MM.1S (cell line): ENCODE data around the gene BANK1.

Experiments
- DNase-seq: peaks from one replicate; pipeline ENCODE4 v3.0.0-alpha.2; 2015
- H2AFZ ChIP-seq: fragments of 300-600 bp; sonication (generic); 2 replicates; pipeline ENCODE4 v1.6.0; 2016; ENCODE audit warnings: antibody characterized with exemption, low read length
- H3F3A ChIP-seq: fragments of 300-600 bp; sonication (generic); 2 replicates; pipeline ENCODE4 v1.6.1; 2016; ENCODE audit warnings: mild to moderate bottlenecking, antibody characterized with exemption, low read length, moderate library complexity, mixed read lengths; ENCODE audit not compliant: insufficient read depth
- H3K27ac ChIP-seq: fragments of 300-600 bp; sonication (generic); 2 replicates; pipeline ENCODE4 v1.5.1; 2016; ENCODE audit warnings: mild to moderate bottlenecking, low read length
- H3K27me3 ChIP-seq: fragments of 300-600 bp; sonication (generic); replicated peaks from 2 replicates; pipeline ENCODE4 v1.6.0; 2016; ENCODE audit warnings: low read length; ENCODE audit not compliant: insufficient read depth
- H3K36me3 ChIP-seq: fragments of 300-600 bp; sonication (generic); replicated peaks from 2 replicates; pipeline ENCODE4 v1.6.1; 2016; ENCODE audit warnings: mild to moderate bottlenecking, low read length, mixed read lengths; ENCODE audit not compliant: insufficient read depth
- H3K4me1 ChIP-seq: fragments of 300-600 bp; sonication (generic); 2 replicates; pipeline ENCODE4 v1.6.1; 2016; ENCODE audit warnings: low read length, mixed read lengths
- H3K4me2 ChIP-seq: fragments of 300-600 bp; sonication (generic); 2 replicates; pipeline ENCODE4 v1.6.0; 2016; ENCODE audit warnings: low read depth, low read length
- H3K4me3 ChIP-seq: fragments of 300-600 bp; sonication (generic); 2 replicates; pipeline ENCODE4 v1.5.1; 2016; ENCODE audit warnings: low read length, mixed read lengths
- H3K79me2 ChIP-seq: fragments of 300-600 bp; sonication (generic); 2 replicates; pipeline ENCODE4 v1.6.1; 2016; ENCODE audit warnings: mixed run types, low read length, mixed read lengths
- H3K9ac ChIP-seq: fragments of 300-600 bp; sonication (generic); 2 replicates; pipeline ENCODE4 v1.6.1; 2016; ENCODE audit warnings: low read length, mixed read lengths
- H3K9me2 ChIP-seq: fragments of 300-600 bp; sonication (generic); replicated peaks from 2 replicates; pipeline ENCODE4 v1.6.1; 2016; ENCODE audit warnings: mild to moderate bottlenecking, low read length, mixed read lengths; ENCODE audit not compliant: insufficient read depth
- H3K9me3 ChIP-seq: fragments of 300-600 bp; sonication (generic); replicated peaks from 2 replicates; pipeline ENCODE4 v1.6.1; 2016; ENCODE audit warnings: mild to moderate bottlenecking, low read length, mixed read lengths; ENCODE audit not compliant: insufficient read depth
- H4K20me1 ChIP-seq: fragments of 300-600 bp; sonication (generic); 2 replicates; pipeline ENCODE4 v1.6.1; 2016; ENCODE audit warnings: mild to moderate bottlenecking, low read length, moderate library complexity, mixed read lengths; ENCODE audit not compliant: insufficient read depth
- CTCF ChIP-seq: fragments of 300-600 bp; sonication (generic); IDR thresholded peaks from 2 replicates; pipeline ENCODE4 v1.5.1; 2016; ENCODE audit warnings: antibody characterized with exemption, low read length, mixed read lengths
- EZH2 ChIP-seq: fragments of 300-600 bp; sonication (generic); optimal IDR thresholded peaks from 2 replicates; pipeline ENCODE3; 2017; ENCODE audit warnings: low read depth, mild to moderate bottlenecking, antibody characterized with exemption, low read length, mixed read lengths
- EZH2phosphoT487 ChIP-seq: fragments of 300-600 bp; sonication (generic); IDR thresholded peaks from 2 replicates; pipeline ENCODE4 v1.6.1; 2018; ENCODE audit warnings: antibody characterized with exemption, low read length

Gene BANK1

GRCh38 chr4:101856149-101856548 is 65.6 kb downstream of the BANK1 start:
- no peak for TF ChIP-seq EZH2phosphoT487
- no peak for TF ChIP-seq CTCF
- TF ChIP-seq EZH2, result no peak
- Histone ChIP-seq H3K27me3 (no peaks in the 10 kb centered on the region), H3K4me1 (peaks cover 19% of the 10 kb centered on the region)

GRCh38 chr4:101857176-101857575 is 66.6 kb downstream of the BANK1 start:
- Histone ChIP-seq H3K4me2 (no peak overlapping the region), H2AFZ (no peak overlapping the region), H3K4me1 (peaks cover 11% of the 10 kb centered on the region), H3K9me2 (no peaks in the 10 kb centered on the region; the same call in 1 of the 2 replicates), H3K36me3 (no peaks in the 10 kb centered on the region), H3K27me3 (no peaks in the 10 kb centered on the region), H3K4me3 (no peak overlapping the region), H3K79me2 (no peaks in the 10 kb centered on the region), H3K9ac (no peak overlapping the region), H3K9me3 (no peaks in the 10 kb centered on the region), H3K27ac (no peak overlapping the region), H3F3A (no peaks in the 10 kb centered on the region), H4K20me1 (no peaks in the 10 kb centered on the region)
- no peak for DNase-seq
- TF ChIP-seq EZH2phosphoT487 (no peak), EZH2 (no peak), CTCF (no peak)

More at GRCh38 chr4:101856149-101856548, 65.6 kb downstream of the BANK1 start:
- H3F3A ChIP-seq, result no peaks in the 10 kb centered on the region
- H3K4me3 ChIP-seq, result no peak overlapping the region
- H3K79me2 ChIP-seq, result no peaks in the 10 kb centered on the region
- H4K20me1 ChIP-seq, result no peaks in the 10 kb centered on the region
- no peak overlapping the region for H3K27ac ChIP-seq
- H3K9me2 ChIP-seq, result no peaks in the 10 kb centered on the region; the same call in 1 of the 2 replicates
- DNase-seq, result no peak
- no peak overlapping the region for H3K9ac ChIP-seq
- no peaks in the 10 kb centered on the region for H3K36me3 ChIP-seq
- no peak overlapping the region for H3K4me2 ChIP-seq
- no peaks in the 10 kb centered on the region for H3K9me3 ChIP-seq
- no peak overlapping the region for H2AFZ ChIP-seq

- Histone ChIP-seq H3K9me3 (no peaks in the 10 kb centered on the region), H3K36me3 (no peaks in the 10 kb centered on the region), H3K27ac (no peak overlapping the region), H4K20me1 (no peaks in the 10 kb centered on the region), H2AFZ (no peak overlapping the region), H3K27me3 (no peaks in the 10 kb centered on the region), H3K4me3 (no peak overlapping the region), H3F3A (no peaks in the 10 kb centered on the region), H3K79me2 (no peaks in the 10 kb centered on the region), H3K4me1 (peaks cover 8% of the 10 kb centered on the region), H3K4me2 (no peak overlapping the region), H3K9me2 (no peaks in the 10 kb centered on the region; the same call in 1 of the 2 replicates), H3K9ac (no peak overlapping the region)
- TF ChIP-seq EZH2, result no peak
- TF ChIP-seq CTCF, result no peak
- TF ChIP-seq EZH2phosphoT487, result no peak
- DNase-seq, result no peak
These were observed 68.1 kb downstream of the BANK1 start for GRCh38 chr4:101858641-101859040.
